ENCODE results near the gene HLF.

HLF gene

DNA sequence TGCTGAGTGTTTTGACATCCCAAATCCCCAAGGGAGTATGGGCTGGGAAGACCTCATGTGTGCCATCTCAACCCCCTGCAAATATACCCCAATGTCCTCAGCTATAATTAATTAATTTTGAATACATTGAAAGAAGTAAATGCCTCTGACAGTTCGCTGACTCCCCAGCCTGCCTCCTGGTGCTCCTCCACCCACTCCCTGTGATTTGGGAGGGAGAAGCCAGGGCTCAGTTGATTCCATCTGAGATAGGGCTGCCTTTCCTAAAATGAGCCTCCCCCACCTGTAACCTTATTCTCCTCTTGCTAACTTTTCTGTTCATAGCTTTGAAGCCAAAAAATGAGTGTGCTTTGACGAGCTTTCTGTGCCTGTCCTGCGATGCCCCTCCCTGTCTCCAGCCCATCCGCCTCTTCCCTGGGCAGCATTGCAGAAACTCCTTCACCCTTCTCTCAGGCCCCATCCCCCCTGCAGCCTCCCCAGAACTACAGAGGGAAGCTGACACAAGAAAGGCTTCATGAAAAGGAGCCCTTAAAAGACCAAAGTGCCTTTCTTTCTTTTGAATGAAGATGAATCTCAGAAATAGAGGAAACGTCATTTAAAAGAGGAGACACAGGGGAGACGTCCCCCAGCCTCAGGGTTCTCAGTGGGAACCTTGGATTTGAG, 70.3 kb downstream of the HLF start:
- no peak for FAIRE-seq

GRCh38 chr17:55335625-55336024, 70.9 kb downstream of the HLF start:
- no peak for FAIRE-seq

DNA sequence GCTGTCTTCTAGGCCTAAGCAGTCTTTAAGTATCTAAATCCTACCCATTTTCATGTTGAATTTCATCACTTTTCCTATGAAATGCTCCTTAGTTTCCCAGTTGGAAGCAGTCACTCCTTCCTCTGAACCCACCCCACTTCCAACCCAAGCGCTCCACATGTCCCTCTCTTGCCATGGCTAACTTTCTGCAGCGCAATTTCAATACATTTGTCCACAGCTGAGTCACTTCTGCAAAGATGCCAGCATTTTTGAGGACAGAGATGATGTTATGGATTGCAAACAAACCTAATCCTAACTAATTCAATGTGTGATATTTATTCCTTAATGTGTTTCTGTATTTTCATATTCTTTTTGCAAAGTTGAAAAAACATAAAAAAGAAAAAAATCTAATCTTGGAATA, 71.7 kb downstream of the HLF start:
- no peak for FAIRE-seq

DNA sequence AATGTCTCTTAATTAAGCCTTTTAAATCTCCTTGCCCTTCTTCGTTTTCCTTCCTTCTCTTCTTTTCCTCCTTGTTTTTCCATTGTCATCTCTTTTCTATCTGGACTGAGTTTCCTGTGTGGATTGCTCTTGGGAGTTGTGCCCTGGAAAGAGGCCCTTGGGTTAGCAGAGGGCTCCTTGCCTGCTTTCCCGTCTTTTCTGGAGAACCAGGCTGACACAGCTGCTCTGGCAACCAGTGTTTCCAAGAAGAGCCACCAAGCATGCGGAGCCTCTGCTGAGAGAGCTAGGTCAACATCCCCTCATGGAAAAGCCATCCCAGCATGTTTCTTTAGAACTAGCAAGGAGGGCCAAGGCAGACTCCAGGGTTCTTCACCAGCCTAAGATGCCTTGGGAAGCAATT, 75.4 kb downstream of the HLF start:
- no peak for FAIRE-seq

- no peak for FAIRE-seq
Measured at GRCh38 chr17:55340686-55341085, 75.9 kb downstream of the HLF start.

DNA sequence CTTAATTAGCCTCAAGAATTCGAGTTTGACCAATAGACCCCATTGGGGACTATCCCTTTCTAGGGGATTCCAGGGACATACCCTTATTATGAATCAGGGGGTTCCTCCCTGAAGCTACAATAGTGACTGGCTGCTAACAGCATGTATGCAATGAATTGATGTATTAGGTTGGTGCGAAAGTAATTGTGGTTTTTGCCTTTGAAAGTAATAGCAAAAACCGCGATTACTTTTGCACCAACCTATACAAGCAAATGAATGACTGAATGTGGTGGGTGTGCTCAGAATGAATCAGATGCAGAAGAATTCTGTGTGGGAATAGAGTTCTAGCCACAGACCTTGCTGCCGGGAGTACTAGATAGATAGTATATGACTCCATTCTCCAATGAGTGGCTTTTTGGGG, 76.7 kb downstream of the HLF start:
- FAIRE-seq = no peak

DNA sequence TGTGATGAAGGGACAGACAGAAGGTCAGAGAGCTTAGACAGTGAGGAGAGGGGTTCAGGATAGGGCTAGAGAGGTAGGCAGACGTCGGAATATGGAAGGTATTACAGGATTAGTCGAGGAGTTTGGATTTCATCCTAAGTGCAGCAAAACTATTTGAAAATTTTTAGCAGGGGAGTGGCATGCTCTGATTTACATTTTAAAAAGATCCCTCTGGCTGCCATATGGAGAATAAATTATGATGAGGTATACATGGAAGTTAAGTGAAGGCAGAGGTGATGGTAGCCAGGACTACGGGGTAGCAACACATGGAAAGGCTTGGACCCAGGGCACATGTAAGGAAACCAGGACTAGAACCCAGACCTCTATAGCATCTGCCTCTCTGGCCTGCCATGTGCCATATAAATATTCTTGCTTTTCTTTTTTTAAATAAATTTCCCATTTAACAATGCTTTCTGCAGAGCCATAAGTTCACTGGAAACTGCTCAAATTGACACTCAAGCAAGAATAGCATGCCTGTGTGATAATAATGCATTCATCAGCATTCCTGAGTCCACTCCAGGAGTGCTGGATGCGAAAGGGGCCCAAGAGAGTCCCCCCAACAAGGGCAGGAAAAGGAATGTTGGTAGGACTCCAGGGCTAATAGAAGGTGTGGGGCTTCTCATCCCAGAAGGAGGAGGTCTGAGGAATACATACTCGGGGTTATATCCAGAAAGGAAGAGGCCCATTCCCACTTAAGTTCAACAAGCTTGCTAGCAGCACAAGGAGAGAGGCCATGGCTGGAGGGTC, 78.2 kb downstream of the HLF start:
- no peak for FAIRE-seq

GRCh38 chr17:55343900-55344513, 79.2 kb downstream of the HLF start:
- FAIRE-seq = no peak

- FAIRE-seq = no peak
Measured at GRCh38 chr17:55344514-55344997, 79.8 kb downstream of the HLF start.

- FAIRE-seq = no peak
Measured at GRCh38 chr17:55345132-55345531, 80.4 kb downstream of the HLF start.

DNA sequence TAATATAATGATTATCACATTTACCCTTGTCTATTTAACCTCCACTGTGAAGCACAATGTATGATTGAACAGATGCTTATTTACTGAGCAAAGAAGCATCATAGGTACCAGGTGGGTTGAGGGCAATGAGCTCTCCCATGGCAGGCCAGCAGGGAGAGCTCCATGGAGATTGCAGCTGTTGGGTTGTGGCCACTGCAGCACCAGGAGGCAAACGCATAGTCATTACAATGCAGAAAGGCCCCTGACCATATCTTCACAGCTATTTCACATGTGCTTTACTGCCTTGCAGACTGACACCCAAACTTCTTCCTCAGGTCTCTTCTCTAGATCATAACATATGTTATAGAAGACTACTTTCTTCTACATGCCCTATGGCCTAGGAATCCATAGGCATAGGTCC, 81.9 kb downstream of the HLF start:
- FAIRE-seq = no peak

- no peak for FAIRE-seq
Measured at GRCh38 chr17:55347341-55347740, 82.6 kb downstream of the HLF start.

DNA sequence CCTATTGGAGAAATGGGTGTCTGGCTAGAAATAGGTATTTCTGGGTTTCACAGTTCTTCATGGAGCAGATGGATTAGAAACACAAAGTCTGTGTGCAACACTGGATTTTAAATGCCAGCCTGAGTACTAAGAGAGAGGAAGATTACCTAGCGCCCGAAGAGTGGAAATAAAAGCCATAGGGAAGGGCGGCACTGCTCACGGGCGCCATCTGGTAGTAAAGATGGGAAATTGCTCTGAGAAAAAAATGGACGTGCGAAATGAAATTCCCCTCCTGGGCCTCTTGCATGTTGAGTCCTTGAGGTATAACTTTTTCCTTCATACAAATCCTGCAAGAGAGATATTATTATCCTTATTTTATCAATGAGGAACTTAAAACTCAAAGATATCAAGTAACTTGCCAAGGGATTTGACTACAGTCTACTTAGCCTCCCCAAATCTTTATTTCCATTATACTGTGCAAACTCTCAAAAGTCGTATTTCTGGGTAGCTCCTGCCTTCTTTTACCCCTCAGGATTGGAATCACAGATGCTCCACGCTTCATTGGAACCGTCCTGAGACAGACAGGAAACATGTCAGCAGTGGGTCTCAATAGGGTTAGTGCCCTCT, 84.1 kb downstream of the HLF start:
- FAIRE-seq = peak; percentile 34

DNA sequence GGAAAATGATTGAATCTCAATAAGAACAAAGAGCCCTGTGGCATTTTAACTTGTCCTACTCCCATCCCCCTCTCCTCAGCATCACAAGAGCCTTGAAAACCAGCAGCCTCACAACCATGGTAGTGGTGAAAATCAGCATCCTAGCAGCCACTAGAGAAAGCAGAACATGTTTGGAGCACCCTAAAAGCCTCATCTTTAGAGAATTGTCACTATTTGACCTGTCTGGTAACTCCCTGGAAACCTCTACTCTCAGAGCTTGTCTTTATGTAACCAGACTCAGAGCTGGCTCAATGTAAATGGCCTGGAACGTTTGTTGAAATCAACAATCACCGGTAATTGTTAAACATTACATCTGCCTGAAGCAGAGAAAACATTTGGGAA, 86.1 kb downstream of the HLF start:
- no peak for FAIRE-seq

DNA sequence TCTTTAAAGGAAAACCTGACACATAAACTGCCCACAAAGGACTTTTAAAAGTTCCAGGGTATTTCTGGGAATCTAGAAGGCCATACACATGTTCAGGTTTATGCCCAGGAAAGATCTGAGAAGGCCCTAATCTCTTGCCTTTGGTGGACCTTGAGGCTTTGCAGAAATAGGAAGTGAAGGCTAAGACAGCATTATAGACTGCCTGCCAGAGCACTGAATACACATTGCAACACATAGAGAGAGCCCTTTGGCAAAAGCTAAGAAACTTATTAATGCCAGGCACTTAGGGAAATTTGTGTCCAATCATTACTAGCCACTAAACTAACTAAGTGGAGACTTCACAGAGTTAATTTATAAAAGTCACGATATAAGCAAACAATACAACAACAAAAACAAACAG, 86.5 kb downstream of the HLF start:
- no peak for FAIRE-seq

DNA sequence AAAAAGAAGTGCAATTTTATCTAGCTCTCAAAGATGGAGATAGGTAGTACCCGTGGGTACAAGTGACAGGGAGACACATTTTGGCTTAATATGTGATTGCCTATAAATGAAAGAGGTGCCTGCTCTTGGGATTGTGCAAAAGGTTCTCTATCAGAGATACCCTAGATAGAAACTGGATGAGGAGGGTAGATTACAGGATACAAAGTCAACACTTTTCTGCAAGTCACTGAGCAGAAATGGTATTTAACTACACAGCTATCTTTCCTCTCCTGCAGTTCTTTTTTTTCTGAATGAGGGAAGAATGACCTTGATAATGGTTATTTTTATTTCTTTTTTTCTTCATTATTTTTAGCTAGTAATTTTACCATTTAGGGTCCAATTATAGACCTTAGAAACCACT, 89.2 kb downstream of the HLF start:
- FAIRE-seq = no peak

GRCh38 chr17:55354941-55355340, 90.2 kb downstream of the HLF start:
- no peak for FAIRE-seq

DNA sequence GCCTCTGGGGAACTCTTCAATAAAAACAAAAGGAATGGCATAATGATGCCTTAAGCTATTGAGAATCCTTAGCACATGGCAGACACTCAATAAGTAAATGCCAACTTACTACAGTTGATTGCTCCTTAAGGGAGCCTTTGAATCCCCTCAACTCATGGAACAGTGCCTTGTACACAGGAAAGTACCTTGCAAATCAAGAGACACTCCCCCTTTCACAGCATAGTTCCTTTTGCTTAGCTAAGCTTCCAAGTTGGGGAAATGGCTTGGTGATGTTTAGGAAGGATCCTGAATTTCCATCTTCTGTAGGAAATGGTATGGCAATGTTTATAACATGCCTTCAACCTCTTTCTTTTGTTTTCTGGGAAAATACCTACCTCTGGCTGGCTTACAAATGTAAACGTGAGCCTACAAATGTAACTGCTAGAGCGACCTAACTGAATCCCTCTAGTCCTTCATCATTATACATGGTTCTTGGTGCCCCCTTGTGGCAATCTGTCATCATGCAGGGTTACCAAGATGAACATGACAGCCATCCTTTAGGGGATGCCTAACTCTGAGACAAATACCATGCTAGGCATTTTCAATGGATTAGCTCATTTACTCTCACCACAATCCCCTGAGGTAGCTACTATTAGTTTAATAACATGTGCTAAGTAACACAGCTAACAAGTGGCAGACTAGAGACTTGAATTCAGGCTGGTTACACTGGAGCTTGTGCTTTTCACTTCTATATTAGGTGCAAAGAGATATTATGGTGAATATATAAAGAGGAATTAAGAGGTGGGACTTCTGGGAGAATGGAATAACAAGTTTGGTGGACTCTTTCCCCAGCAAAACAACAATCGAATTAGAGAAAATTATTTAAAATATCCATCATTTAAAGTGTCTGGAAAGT, 91.9 kb downstream of the HLF start:
- FAIRE-seq = peak; percentile 84

- no peak for FAIRE-seq
Measured at GRCh38 chr17:55360971-55361370, 96.2 kb downstream of the HLF start.

DNA sequence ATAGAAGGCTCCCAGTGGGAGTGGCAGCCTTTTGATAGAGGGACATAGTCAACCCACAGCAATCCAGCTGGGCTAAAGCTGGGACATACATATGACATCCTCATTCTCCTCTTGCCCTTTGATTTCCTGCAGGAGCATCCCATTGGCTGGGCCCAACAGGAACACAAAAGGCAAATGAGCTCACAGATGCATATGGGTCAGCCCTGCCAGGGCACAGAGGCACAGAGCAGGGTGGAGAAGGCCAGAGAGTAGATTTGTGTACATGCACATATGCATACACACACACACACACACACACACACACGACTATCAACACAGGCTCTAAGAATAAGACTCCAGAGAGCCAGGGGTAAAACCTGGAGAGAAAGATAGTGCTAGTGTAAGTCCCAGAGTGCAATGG, 98.3 kb downstream of the HLF start:
- no peak for FAIRE-seq

GRCh38 chr17:55366020-55366481, 101.3 kb downstream of the HLF start:
- FAIRE-seq = no peak

- no peak for FAIRE-seq
Measured at GRCh38 chr17:55368706-55369105, 103.9 kb downstream of the HLF start.
